ENCODE data around the gene APP.

Gene APP

GRCh38 chr21:26157801-26158200 is 12.8 kb downstream of the APP start:
- no peaks in the 10 kb centered on the region for H3K9me3 ChIP-seq (ENCODE audit: control insufficient read depth, low read length)
- no peaks in the 10 kb centered on the region for H3K36me3 ChIP-seq (ENCODE audit: control insufficient read depth, insufficient read depth, low read length)
- no peak overlapping the region for H2AFZ ChIP-seq
- no peak overlapping the region for H3K27ac ChIP-seq
- no peaks in the 10 kb centered on the region for H3K79me2 ChIP-seq
- H3K4me3 ChIP-seq (ENCODE audit: low read depth, low read length): no peak overlapping the region
- peaks cover 3% of the 10 kb centered on the region for H3K4me1 ChIP-seq
- no peak overlapping the region for H3K9ac ChIP-seq
- no peaks in the 10 kb centered on the region for H3K27me3 ChIP-seq (ENCODE audit: control insufficient read depth, insufficient read depth, low read length)
- TF ChIP-seq CTCF (IDR thresholded peaks at IDR 0.05): no peak
- H3K4me2 ChIP-seq (ENCODE audit: low read length): no peak overlapping the region

- Histone ChIP-seq H3K9me3 (ENCODE audit: control insufficient read depth, low read length) (no peaks in the 10 kb centered on the region), H3K79me2 (no peaks in the 10 kb centered on the region), H3K27me3 (ENCODE audit: control insufficient read depth, insufficient read depth, low read length) (no peaks in the 10 kb centered on the region), H2AFZ (no peak overlapping the region), H3K4me3 (ENCODE audit: low read depth, low read length) (no peak overlapping the region), H3K36me3 (ENCODE audit: control insufficient read depth, insufficient read depth, low read length) (no peaks in the 10 kb centered on the region), H3K9ac (no peak overlapping the region), H3K4me1 (peaks cover 1% of the 10 kb centered on the region), H3K4me2 (ENCODE audit: low read length) (no peak overlapping the region), H3K27ac (no peak overlapping the region)
- no peak for TF ChIP-seq CTCF (IDR thresholded peaks at IDR 0.05)
Observed at GRCh38 chr21:26154753-26155152, 15.8 kb downstream of the APP start.

- H3K4me2 ChIP-seq (ENCODE audit: low read length): no peak overlapping the region
- no peak for TF ChIP-seq CTCF (IDR thresholded peaks at IDR 0.05)
Observed at GRCh38 chr21:26153758-26154157, 16.8 kb downstream of the APP start.

GRCh38 chr21:26148840-26149354 is 21.7 kb downstream of the APP start:
- Histone ChIP-seq H3K79me2 (no peaks in the 10 kb centered on the region), H3K9me3 (ENCODE audit: control insufficient read depth, low read length) (no peaks in the 10 kb centered on the region), H3K4me3 (ENCODE audit: low read depth, low read length) (no peak overlapping the region), H3K4me1 (no peaks in the 10 kb centered on the region), H3K27ac (no peak overlapping the region), H3K36me3 (ENCODE audit: control insufficient read depth, insufficient read depth, low read length) (no peaks in the 10 kb centered on the region), H3K9ac (no peak overlapping the region), H3K4me2 (ENCODE audit: low read length) (no peak overlapping the region), H3K27me3 (ENCODE audit: control insufficient read depth, insufficient read depth, low read length) (no peaks in the 10 kb centered on the region), H2AFZ (no peak overlapping the region)
- no peak for TF ChIP-seq CTCF (IDR thresholded peaks at IDR 0.05)

More at GRCh38 chr21:26153758-26154157, 16.8 kb downstream of the APP start:
- Histone ChIP-seq H3K36me3 (ENCODE audit: control insufficient read depth, insufficient read depth, low read length) (no peaks in the 10 kb centered on the region), H3K27me3 (ENCODE audit: control insufficient read depth, insufficient read depth, low read length) (no peaks in the 10 kb centered on the region), H3K9me3 (ENCODE audit: control insufficient read depth, low read length) (no peaks in the 10 kb centered on the region), H3K4me1 (no peaks in the 10 kb centered on the region), H3K79me2 (no peaks in the 10 kb centered on the region), H2AFZ (no peak overlapping the region), H3K9ac (no peak overlapping the region), H3K27ac (no peak overlapping the region), H3K4me3 (ENCODE audit: low read depth, low read length) (no peak overlapping the region)

- no peak overlapping the region for H2AFZ ChIP-seq
- no peak overlapping the region for H3K4me2 ChIP-seq (ENCODE audit: low read length)
- H3K4me3 ChIP-seq (ENCODE audit: low read depth, low read length): no peak overlapping the region
- no peaks in the 10 kb centered on the region for H3K36me3 ChIP-seq (ENCODE audit: control insufficient read depth, insufficient read depth, low read length)
- no peaks in the 10 kb centered on the region for H3K79me2 ChIP-seq
- no peak for TF ChIP-seq CTCF (IDR thresholded peaks at IDR 0.05)
- H3K9ac ChIP-seq: no peak overlapping the region
- no peaks in the 10 kb centered on the region for H3K27me3 ChIP-seq (ENCODE audit: control insufficient read depth, insufficient read depth, low read length)
- H3K27ac ChIP-seq: no peak overlapping the region
- no peaks in the 10 kb centered on the region for H3K9me3 ChIP-seq (ENCODE audit: control insufficient read depth, low read length)
- H3K4me1 ChIP-seq: no peaks in the 10 kb centered on the region
Observed at GRCh38 chr21:26148071-26148839, 22.3 kb downstream of the APP start.

Measured in parathyroid adenoma (tissue), 2 donors.